ENCODE results near the gene IRF1. TPM values are rescaled to one million over a fixed set of nuclear protein-coding genes. Genes with fewer than 3 reads are reported as not detected.

The IRF1 gene
- total and polyA plus RNA-seq, 2 of the 8 experiments (the other 6 are each of a cell fraction or from before 2014, with no cell fraction given), result 4.0 to 8.5 TPM

DNA sequence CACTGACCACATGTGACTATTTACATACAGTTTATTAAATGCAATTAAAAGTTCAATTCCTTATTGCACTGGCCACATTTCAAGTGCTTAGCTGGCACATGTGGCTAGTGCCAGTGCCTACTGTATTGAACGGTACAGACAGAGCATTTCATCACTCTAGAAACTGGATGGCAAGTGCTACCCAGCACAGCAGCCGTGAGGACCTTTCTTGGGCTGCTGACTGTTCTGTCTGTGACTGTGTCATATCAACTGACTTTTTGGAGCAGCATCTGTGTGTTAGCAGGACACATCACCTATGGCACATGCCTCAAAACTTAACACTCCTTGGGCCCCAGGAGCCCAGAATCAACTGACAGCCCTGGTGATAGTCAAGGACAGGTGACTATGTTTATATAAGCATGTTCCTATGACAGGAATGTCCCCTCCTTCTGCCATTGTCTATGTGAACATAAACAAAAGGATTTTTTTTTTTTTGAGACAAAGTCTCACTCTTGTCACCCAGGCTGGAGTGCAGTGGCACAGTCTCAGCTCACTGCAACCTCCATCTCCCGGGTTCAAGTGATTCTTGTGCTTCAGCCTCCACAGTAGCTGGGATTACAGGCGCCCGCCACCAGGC lies 8.9 kb downstream of the IRF1 start (continued):
- TF ChIP-seq, protein P1, sequence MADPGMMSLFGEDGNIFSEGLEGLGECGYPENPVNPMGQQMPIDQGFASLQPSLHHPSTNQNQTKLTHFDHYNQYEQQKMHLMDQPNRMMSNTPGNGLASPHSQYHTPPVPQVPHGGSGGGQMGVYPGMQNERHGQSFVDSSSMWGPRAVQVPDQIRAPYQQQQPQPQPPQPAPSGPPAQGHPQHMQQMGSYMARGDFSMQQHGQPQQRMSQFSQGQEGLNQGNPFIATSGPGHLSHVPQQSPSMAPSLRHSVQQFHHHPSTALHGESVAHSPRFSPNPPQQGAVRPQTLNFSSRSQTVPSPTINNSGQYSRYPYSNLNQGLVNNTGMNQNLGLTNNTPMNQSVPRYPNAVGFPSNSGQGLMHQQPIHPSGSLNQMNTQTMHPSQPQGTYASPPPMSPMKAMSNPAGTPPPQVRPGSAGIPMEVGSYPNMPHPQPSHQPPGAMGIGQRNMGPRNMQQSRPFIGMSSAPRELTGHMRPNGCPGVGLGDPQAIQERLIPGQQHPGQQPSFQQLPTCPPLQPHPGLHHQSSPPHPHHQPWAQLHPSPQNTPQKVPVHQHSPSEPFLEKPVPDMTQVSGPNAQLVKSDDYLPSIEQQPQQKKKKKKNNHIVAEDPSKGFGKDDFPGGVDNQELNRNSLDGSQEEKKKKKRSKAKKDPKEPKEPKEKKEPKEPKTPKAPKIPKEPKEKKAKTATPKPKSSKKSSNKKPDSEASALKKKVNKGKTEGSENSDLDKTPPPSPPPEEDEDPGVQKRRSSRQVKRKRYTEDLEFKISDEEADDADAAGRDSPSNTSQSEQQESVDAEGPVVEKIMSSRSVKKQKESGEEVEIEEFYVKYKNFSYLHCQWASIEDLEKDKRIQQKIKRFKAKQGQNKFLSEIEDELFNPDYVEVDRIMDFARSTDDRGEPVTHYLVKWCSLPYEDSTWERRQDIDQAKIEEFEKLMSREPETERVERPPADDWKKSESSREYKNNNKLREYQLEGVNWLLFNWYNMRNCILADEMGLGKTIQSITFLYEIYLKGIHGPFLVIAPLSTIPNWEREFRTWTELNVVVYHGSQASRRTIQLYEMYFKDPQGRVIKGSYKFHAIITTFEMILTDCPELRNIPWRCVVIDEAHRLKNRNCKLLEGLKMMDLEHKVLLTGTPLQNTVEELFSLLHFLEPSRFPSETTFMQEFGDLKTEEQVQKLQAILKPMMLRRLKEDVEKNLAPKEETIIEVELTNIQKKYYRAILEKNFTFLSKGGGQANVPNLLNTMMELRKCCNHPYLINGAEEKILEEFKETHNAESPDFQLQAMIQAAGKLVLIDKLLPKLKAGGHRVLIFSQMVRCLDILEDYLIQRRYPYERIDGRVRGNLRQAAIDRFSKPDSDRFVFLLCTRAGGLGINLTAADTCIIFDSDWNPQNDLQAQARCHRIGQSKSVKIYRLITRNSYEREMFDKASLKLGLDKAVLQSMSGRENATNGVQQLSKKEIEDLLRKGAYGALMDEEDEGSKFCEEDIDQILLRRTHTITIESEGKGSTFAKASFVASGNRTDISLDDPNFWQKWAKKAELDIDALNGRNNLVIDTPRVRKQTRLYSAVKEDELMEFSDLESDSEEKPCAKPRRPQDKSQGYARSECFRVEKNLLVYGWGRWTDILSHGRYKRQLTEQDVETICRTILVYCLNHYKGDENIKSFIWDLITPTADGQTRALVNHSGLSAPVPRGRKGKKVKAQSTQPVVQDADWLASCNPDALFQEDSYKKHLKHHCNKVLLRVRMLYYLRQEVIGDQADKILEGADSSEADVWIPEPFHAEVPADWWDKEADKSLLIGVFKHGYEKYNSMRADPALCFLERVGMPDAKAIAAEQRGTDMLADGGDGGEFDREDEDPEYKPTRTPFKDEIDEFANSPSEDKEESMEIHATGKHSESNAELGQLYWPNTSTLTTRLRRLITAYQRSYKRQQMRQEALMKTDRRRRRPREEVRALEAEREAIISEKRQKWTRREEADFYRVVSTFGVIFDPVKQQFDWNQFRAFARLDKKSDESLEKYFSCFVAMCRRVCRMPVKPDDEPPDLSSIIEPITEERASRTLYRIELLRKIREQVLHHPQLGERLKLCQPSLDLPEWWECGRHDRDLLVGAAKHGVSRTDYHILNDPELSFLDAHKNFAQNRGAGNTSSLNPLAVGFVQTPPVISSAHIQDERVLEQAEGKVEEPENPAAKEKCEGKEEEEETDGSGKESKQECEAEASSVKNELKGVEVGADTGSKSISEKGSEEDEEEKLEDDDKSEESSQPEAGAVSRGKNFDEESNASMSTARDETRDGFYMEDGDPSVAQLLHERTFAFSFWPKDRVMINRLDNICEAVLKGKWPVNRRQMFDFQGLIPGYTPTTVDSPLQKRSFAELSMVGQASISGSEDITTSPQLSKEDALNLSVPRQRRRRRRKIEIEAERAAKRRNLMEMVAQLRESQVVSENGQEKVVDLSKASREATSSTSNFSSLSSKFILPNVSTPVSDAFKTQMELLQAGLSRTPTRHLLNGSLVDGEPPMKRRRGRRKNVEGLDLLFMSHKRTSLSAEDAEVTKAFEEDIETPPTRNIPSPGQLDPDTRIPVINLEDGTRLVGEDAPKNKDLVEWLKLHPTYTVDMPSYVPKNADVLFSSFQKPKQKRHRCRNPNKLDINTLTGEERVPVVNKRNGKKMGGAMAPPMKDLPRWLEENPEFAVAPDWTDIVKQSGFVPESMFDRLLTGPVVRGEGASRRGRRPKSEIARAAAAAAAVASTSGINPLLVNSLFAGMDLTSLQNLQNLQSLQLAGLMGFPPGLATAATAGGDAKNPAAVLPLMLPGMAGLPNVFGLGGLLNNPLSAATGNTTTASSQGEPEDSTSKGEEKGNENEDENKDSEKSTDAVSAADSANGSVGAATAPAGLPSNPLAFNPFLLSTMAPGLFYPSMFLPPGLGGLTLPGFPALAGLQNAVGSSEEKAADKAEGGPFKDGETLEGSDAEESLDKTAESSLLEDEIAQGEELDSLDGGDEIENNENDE (IDR thresholded peaks at IDR 0.05; ENCODE audit: insufficient replicate concordance, low read length), result no peak
- TF ChIP-seq EP300 (IDR thresholded peaks at IDR 0.05; ENCODE audit: borderline replicate concordance in 1 of 2, low read depth in 2 of 2, low read length in 2 of 2) (no peak), FOSL1 (IDR thresholded peaks at IDR 0.05; ENCODE audit: insufficient read depth, low read depth, low read length) (no peak), JUN (IDR thresholded peaks at IDR 0.05; ENCODE audit: low read depth, low read length) (no peak), BRCA1 (IDR thresholded peaks at IDR 0.05; ENCODE audit: low read depth, low read length) (no peak), ASH2L (IDR thresholded peaks at IDR 0.05; ENCODE audit: low read length) (no peak), KDM5A (IDR thresholded peaks at IDR 0.05; ENCODE audit: low read length) (no peak), POLR2AphosphoS5 (IDR thresholded peaks at IDR 0.05; ENCODE audit: low read depth, low read length) (no peak), CEBPB (IDR thresholded peaks at IDR 0.05; ENCODE audit: low read depth, low read length) (no peak)
- TF ChIP-seq, protein P2, sequence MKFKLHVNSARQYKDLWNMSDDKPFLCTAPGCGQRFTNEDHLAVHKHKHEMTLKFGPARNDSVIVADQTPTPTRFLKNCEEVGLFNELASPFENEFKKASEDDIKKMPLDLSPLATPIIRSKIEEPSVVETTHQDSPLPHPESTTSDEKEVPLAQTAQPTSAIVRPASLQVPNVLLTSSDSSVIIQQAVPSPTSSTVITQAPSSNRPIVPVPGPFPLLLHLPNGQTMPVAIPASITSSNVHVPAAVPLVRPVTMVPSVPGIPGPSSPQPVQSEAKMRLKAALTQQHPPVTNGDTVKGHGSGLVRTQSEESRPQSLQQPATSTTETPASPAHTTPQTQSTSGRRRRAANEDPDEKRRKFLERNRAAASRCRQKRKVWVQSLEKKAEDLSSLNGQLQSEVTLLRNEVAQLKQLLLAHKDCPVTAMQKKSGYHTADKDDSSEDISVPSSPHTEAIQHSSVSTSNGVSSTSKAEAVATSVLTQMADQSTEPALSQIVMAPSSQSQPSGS (IDR thresholded peaks at IDR 0.05; ENCODE audit: low read length), result no peak

Data from H1 (cell line).